ENCODE measurements around the gene HRH3.

Gene HRH3

DNA sequence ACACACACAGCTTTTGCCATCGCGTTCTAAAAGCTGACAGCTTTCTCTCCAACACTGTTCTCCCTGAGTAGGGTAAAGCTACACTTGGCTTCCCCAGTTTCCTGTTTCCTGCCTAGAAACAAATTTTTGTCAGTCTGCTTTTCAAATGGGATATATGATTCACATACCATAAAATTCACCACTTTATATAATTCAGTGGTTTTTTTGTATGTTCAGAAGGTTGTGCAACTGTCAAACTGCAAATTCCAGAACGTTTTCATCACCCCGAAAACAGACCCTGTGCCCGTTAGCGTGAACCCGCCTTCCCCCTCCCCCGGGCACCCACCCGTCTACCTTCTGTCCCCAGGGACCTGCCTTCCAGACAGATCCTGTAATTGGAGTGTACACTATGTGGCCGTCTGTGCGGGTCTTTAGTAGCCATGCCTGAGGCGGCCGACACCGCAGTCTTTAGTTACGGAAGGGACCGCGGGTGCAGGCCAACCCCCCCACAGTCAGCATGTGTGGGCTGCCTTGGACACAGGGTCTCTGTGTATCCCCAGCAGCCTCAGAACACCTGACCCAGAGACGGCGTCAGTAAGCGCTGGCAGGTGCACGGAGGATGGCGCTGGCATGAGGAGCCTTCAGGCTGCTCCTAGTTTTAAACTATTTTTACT is 16.6 kb downstream of the HRH3 start:
- Histone ChIP-seq H3K4me3 (ENCODE audit: low read length) (no peak overlapping the region), H3K36me3 (ENCODE audit: control insufficient read depth, insufficient read depth, low read length) (peaks cover 20% of the 10 kb centered on the region), H3K27me3 (ENCODE audit: control insufficient read depth, insufficient read depth, low read length) (no peaks in the 10 kb centered on the region), H3K9ac (ENCODE audit: low read length) (no peak overlapping the region), H3K4me1 (ENCODE audit: control insufficient read depth, insufficient read depth, low read length) (no peaks in the 10 kb centered on the region), H3K27ac (ENCODE audit: low read depth, low read length) (no peak overlapping the region)

DNA sequence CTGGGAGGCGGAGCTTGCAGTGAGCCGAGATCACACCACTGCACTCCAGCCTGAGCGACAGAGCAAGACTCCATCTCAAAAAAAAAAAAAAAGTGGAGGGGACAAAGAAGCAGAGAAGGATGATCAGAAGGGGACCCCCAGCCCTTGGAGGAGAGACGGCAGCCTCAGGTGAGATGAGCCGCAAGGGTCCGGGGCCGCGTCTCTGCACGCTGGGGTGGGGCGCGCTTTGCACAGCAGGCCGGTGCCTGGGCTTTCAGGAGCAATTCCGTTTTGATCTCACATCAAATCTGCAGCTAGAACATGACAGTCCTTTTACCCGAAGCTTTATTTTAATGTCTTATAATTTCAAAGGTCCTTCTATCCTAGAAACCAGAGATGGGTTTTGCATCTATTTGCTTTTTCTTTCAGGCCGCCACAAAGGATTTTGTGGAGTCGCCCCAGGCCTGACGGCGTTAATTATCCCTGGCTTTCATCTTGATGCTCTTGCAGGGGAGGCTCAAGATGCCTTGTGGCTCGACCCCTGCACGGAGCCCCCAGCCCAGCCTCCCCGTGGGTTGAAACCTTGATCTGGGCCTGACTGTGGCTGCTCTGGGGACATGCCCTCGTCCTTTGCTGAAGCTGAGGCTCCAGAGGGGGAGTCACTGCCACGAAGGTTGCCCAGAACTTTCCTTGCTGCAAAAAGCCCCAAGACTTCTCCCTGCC is 17.3 kb downstream of the HRH3 start:
- H3K27me3 ChIP-seq (ENCODE audit: control insufficient read depth, insufficient read depth, low read length), result no peaks in the 10 kb centered on the region
- H3K4me3 ChIP-seq (ENCODE audit: low read length), result no peak overlapping the region
- no peak overlapping the region for H3K27ac ChIP-seq (ENCODE audit: low read depth, low read length)
- H3K36me3 ChIP-seq (ENCODE audit: control insufficient read depth, insufficient read depth, low read length), result peaks cover 24% of the 10 kb centered on the region
- no peak overlapping the region for H3K9ac ChIP-seq (ENCODE audit: low read length)
- no peaks in the 10 kb centered on the region for H3K4me1 ChIP-seq (ENCODE audit: control insufficient read depth, insufficient read depth, low read length)

- Histone ChIP-seq H3K27me3 (ENCODE audit: control insufficient read depth, insufficient read depth, low read length) (no peaks in the 10 kb centered on the region), H3K4me3 (ENCODE audit: low read length) (no peak overlapping the region), H3K4me1 (ENCODE audit: control insufficient read depth, insufficient read depth, low read length) (no peaks in the 10 kb centered on the region), H3K36me3 (ENCODE audit: control insufficient read depth, insufficient read depth, low read length) (peaks cover 27% of the 10 kb centered on the region), H3K9ac (ENCODE audit: low read length) (no peak overlapping the region), H3K27ac (ENCODE audit: low read depth, low read length) (no peak overlapping the region)
These were observed 18.0 kb downstream of the HRH3 start for GRCh38 chr20:62202083-62202395.

DNA sequence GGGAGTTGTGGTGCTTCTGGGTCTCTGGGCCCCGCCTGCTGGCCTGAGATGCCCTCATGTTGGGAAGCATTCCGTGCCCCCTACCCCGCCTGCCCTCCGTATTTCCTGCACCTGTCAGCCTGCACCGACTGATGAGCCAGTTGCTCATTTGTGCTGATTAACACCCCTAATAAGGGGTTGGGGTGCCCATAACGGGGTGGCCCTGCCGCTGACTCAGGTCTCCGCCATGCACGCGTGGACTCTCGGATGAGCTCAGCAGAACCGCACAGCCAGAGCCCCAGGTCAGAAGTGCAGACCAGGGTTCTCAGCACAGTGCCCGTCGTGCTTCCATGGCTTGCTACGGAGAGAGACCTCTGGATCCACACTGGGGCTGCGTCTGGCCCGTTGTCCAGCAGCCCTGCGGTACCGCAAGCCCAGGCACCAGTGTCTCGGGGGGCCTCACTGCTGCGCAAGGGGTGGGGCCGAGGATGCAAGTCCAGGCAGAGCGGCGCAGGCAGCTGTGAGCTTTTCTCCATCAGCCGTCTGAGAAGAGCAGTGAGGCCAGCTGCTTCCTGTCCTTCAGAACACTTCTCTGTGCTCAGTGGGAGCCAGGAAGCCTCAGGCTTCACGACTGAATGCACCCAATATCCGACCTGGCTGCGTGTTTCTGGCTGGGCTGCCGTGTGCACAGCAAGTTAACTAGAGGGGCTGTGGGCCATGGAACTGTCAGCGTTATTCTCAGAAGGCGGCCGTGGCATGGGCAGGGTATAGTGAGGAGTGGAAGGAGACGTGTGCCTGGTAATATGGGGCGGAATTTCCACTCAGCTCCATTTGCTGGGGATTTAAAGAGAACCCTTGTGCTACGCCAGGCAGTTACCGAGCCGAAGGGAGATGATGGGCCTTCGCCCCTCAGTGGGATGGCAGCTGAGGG is 18.6 kb downstream of the HRH3 start:
- no peaks in the 10 kb centered on the region for H3K4me1 ChIP-seq (ENCODE audit: control insufficient read depth, insufficient read depth, low read length)
- no peak overlapping the region for H3K27ac ChIP-seq (ENCODE audit: low read depth, low read length)
- peaks cover 27% of the 10 kb centered on the region for H3K36me3 ChIP-seq (ENCODE audit: control insufficient read depth, insufficient read depth, low read length)
- no peaks in the 10 kb centered on the region for H3K27me3 ChIP-seq (ENCODE audit: control insufficient read depth, insufficient read depth, low read length)
- H3K4me3 ChIP-seq (ENCODE audit: low read length), result no peak overlapping the region
- H3K9ac ChIP-seq (ENCODE audit: low read length), result no peak overlapping the region

DNA sequence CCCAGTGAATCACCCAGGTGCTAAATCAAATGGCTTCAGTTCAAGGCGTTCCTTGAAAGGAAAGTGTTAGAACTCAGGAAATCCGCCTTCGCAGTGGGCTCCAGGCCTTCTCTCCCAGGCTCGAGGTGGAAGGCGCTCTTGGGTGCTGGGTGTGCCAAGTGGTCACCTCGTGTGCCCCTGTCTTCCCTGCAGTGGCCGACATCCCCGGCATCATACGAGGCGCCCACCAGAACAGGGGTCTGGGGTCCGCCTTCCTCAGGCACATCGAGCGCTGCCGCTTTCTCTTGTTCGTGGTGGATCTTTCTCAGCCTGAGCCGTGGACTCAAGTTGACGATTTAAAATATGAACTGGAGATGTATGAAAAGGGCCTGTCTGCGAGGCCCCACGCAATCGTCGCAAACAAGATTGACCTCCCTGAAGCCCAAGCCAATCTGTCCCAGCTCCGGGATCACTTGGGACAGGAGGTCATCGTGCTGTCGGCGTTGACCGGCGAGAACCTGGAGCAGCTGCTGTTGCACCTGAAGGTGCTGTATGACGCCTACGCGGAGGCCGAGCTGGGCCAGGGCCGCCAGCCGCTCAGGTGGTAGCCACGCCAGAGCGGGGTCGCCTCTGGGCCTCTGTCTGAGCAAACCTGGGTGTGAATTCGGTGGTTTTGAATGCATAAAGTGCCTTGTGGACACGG is 19.4 kb downstream of the HRH3 start:
- Histone ChIP-seq H3K36me3 (ENCODE audit: control insufficient read depth, insufficient read depth, low read length) (peaks cover 27% of the 10 kb centered on the region), H3K27ac (ENCODE audit: low read depth, low read length) (no peak overlapping the region), H3K4me3 (ENCODE audit: low read length) (no peak overlapping the region), H3K9ac (ENCODE audit: low read length) (no peak overlapping the region), H3K4me1 (ENCODE audit: control insufficient read depth, insufficient read depth, low read length) (no peaks in the 10 kb centered on the region), H3K27me3 (ENCODE audit: control insufficient read depth, insufficient read depth, low read length) (no peaks in the 10 kb centered on the region)

DNA sequence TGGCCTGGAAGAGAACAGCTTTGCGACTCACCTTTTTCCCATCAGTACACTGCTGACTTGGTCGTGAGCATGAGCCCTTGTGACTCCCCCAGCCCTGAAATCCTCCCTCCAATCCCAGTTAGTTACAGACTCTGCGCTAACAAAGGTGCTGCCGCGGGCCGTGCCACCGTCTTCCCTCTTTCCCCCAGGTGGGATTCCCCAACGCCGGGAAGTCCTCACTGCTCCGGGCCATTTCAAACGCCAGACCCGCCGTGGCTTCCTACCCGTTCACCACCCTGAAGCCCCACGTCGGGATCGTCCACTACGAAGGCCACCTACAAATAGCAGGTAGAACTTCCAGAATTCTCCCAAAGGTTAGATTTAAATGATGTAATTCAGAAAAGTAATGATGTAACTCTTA is 21.1 kb downstream of the HRH3 start:
- H3K9ac ChIP-seq (ENCODE audit: low read length), result no peak overlapping the region
- no peak overlapping the region for H3K4me3 ChIP-seq (ENCODE audit: low read length)
- no peaks in the 10 kb centered on the region for H3K27me3 ChIP-seq (ENCODE audit: control insufficient read depth, insufficient read depth, low read length)
- H3K4me1 ChIP-seq (ENCODE audit: control insufficient read depth, insufficient read depth, low read length), result no peaks in the 10 kb centered on the region
- no peak overlapping the region for H3K27ac ChIP-seq (ENCODE audit: low read depth, low read length)
- H3K36me3 ChIP-seq (ENCODE audit: control insufficient read depth, insufficient read depth, low read length), result peaks cover 27% of the 10 kb centered on the region

GRCh38 chr20:62198496-62198895 is 21.6 kb downstream of the HRH3 start:
- no peak overlapping the region for H3K27ac ChIP-seq (ENCODE audit: low read depth, low read length)
- peaks cover 27% of the 10 kb centered on the region for H3K36me3 ChIP-seq (ENCODE audit: control insufficient read depth, insufficient read depth, low read length)
- no peak overlapping the region for H3K9ac ChIP-seq (ENCODE audit: low read length)
- H3K4me3 ChIP-seq (ENCODE audit: low read length), result no peak overlapping the region
- H3K27me3 ChIP-seq (ENCODE audit: control insufficient read depth, insufficient read depth, low read length), result no peaks in the 10 kb centered on the region
- H3K4me1 ChIP-seq (ENCODE audit: control insufficient read depth, insufficient read depth, low read length), result no peaks in the 10 kb centered on the region

- peaks cover 25% of the 10 kb centered on the region for H3K36me3 ChIP-seq (ENCODE audit: control insufficient read depth, insufficient read depth, low read length)
- no peak overlapping the region for H3K9ac ChIP-seq (ENCODE audit: low read length)
- no peak overlapping the region for H3K4me3 ChIP-seq (ENCODE audit: low read length)
- no peaks in the 10 kb centered on the region for H3K27me3 ChIP-seq (ENCODE audit: control insufficient read depth, insufficient read depth, low read length)
- no peak overlapping the region for H3K27ac ChIP-seq (ENCODE audit: low read depth, low read length)
- no peaks in the 10 kb centered on the region for H3K4me1 ChIP-seq (ENCODE audit: control insufficient read depth, insufficient read depth, low read length)
These were observed 22.3 kb downstream of the HRH3 start for GRCh38 chr20:62197801-62198200.

- Histone ChIP-seq H3K4me1 (ENCODE audit: control insufficient read depth, insufficient read depth, low read length) (no peaks in the 10 kb centered on the region), H3K36me3 (ENCODE audit: control insufficient read depth, insufficient read depth, low read length) (peaks cover 25% of the 10 kb centered on the region), H3K9ac (ENCODE audit: low read length) (no peak overlapping the region), H3K27ac (ENCODE audit: low read depth, low read length) (no peak overlapping the region), H3K4me3 (ENCODE audit: low read length) (no peak overlapping the region), H3K27me3 (ENCODE audit: control insufficient read depth, insufficient read depth, low read length) (no peaks in the 10 kb centered on the region)
These were observed 22.8 kb downstream of the HRH3 start for GRCh38 chr20:62197311-62197710.

- Histone ChIP-seq H3K4me1 (ENCODE audit: control insufficient read depth, insufficient read depth, low read length) (no peaks in the 10 kb centered on the region), H3K27ac (ENCODE audit: low read depth, low read length) (no peak overlapping the region), H3K4me3 (ENCODE audit: low read length) (no peak overlapping the region), H3K36me3 (ENCODE audit: control insufficient read depth, insufficient read depth, low read length) (peaks cover 19% of the 10 kb centered on the region), H3K27me3 (ENCODE audit: control insufficient read depth, insufficient read depth, low read length) (no peaks in the 10 kb centered on the region), H3K9ac (ENCODE audit: low read length) (no peak overlapping the region)
These were observed 23.8 kb downstream of the HRH3 start for GRCh38 chr20:62196286-62196685.

DNA sequence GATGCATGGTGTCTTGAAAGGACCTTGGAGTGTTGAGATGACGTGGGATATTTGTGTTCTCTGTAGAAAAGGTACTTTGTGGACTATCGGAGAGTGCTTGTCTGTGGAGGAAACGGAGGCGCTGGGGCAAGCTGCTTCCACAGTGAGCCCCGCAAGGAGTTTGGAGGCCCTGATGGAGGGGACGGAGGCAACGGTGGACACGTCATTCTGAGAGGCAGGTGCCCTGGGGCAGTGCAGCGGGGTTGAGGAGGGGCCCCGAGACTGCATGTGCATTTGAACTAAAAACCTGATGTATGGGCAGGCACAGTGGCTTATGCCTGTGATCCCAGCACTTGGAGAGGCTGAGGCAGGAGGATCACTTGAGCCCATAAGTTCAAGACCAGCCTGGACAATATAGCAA is 24.3 kb downstream of the HRH3 start:
- peaks cover 17% of the 10 kb centered on the region for H3K36me3 ChIP-seq (ENCODE audit: control insufficient read depth, insufficient read depth, low read length)
- no peak overlapping the region for H3K27ac ChIP-seq (ENCODE audit: low read depth, low read length)
- no peaks in the 10 kb centered on the region for H3K27me3 ChIP-seq (ENCODE audit: control insufficient read depth, insufficient read depth, low read length)
- no peaks in the 10 kb centered on the region for H3K4me1 ChIP-seq (ENCODE audit: control insufficient read depth, insufficient read depth, low read length)
- no peak overlapping the region for H3K4me3 ChIP-seq (ENCODE audit: low read length)
- no peak overlapping the region for H3K9ac ChIP-seq (ENCODE audit: low read length)

GRCh38 chr20:62195075-62195405 is 25.0 kb downstream of the HRH3 start:
- Histone ChIP-seq H3K27me3 (ENCODE audit: control insufficient read depth, insufficient read depth, low read length) (no peaks in the 10 kb centered on the region), H3K4me3 (ENCODE audit: low read length) (no peak overlapping the region), H3K4me1 (ENCODE audit: control insufficient read depth, insufficient read depth, low read length) (no peaks in the 10 kb centered on the region), H3K9ac (ENCODE audit: low read length) (no peak overlapping the region), H3K36me3 (ENCODE audit: control insufficient read depth, insufficient read depth, low read length) (peaks cover 13% of the 10 kb centered on the region), H3K27ac (ENCODE audit: low read depth, low read length) (no peak overlapping the region)
